ENCODE results near the gene ME3.

ME3 gene

DNA sequence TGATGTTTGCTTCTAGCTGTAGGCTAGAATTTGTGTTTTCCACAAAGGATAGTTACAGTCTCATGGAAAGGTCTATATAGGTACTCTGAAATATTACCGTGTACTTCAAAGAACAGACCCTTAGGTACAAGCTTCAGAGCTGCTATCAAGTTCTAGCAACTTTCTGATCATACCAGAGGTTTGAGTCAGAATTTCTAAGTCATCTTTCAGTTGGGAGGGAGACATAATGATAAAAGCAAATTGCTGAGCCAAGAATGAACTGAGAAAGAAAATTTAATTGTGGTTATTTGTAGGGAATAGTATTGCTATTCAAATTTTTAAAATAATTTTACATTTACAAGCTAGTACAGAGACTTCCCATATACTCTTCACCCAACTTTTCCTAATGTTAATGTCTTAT, 19.9 kb upstream of the ME3 start:
- Histone ChIP-seq H3K9ac (ENCODE audit: low read depth, low read length) (no peak overlapping the region), H3K36me3 (ENCODE audit: insufficient read depth, low read length) (no peaks in the 10 kb centered on the region), H3K9me3 (ENCODE audit: insufficient read depth, low read depth, low read length) (no peaks in the 10 kb centered on the region), H3K4me3 (ENCODE audit: low read length) (no peak overlapping the region), H3K27ac (ENCODE audit: low read depth, low read length) (no peak overlapping the region), H3K4me1 (ENCODE audit: insufficient read depth, low read length) (no peaks in the 10 kb centered on the region; the same call in 1 of the 2 replicates), H3K27me3 (ENCODE audit: insufficient read depth, low read length) (no peaks in the 10 kb centered on the region)
- WGBS = 100% methylated on average over 1 of the region's 1 CpG

DNA sequence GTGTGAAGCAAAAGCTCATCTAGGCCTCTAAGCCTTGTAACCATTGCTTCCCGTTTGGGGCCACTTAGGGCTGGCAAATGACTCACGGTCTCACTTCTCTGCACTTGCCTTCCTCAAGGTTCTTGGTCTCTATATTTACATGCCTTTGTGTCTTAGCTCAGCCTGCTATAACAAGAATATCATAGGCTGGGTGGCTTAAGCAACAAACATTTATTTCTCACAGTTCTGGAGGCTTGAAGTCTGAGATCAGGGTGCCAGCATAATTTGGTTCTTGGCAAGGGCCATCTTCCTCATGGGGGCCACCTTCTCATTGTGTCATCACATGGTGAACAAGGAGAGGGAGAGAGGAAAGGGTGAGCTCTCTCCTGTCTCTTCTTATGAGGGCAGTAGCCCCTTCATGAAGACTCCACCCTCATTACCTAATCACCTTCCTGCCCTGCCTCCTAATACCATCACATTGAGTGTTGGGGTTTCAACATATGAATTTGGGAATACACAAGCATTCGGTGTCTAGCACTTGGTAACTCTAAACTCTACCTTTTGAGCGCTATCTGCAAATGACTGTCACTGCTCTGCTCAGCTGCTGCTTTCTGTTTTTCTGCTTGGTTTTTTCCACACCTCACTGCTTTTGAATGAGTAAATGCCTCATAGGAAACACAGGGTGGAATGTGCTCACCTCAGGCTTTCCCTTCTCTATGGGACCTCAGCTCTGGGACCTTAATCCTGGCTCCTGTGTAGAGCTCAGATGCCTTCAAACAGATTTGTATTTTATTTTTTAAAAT, 16.2 kb upstream of the ME3 start:
- H3K27ac ChIP-seq (ENCODE audit: low read depth, low read length) = no peak overlapping the region
- WGBS = 73% methylated on average over 4 of the region's 4 CpGs

DNA sequence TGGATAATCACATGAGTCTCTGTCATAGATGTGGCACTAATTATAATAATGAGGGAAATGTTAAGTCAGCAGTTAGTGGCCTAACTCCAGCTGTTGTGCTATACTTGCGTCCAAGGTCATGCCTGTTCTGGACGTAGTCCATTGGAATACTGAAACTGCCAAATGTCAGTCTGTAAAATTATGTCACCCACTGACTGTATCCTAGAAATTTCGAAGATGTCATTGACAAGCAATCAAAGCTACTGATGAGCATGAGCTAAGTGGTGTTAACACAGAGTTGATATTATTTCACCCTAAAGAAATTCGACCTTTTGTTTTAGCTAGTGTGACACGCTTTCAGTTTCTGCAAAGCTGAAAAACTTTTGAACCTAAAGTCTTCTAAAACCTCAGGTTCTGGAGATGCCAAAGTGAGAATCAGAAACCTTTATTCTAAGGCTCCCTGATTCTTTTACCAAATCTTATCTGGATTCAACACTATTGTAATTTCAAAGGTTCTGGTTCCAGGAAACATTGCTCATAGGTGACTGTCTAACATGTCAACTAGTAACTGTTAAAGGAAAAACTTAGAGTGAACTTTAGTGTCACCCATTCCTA, 14.9 kb upstream of the ME3 start:
- Histone ChIP-seq H3K4me1 (ENCODE audit: insufficient read depth, low read length) (no peaks in the 10 kb centered on the region; the same call in 1 of the 2 replicates), H3K27ac (ENCODE audit: low read depth, low read length) (no peak overlapping the region), H3K9ac (ENCODE audit: low read depth, low read length) (no peak overlapping the region), H3K36me3 (ENCODE audit: insufficient read depth, low read length) (no peaks in the 10 kb centered on the region), H3K27me3 (ENCODE audit: insufficient read depth, low read length) (no peaks in the 10 kb centered on the region), H3K9me3 (ENCODE audit: insufficient read depth, low read depth, low read length) (no peaks in the 10 kb centered on the region), H3K4me3 (ENCODE audit: low read length) (no peak overlapping the region)
- WGBS = 90% methylated on average over 5 of the region's 5 CpGs

More for the DNA sequence above, 16.2 kb upstream of the ME3 start:
- Histone ChIP-seq H3K4me1 (ENCODE audit: insufficient read depth, low read length) (no peaks in the 10 kb centered on the region; the same call in 1 of the 2 replicates), H3K4me3 (ENCODE audit: low read length) (no peak overlapping the region), H3K27me3 (ENCODE audit: insufficient read depth, low read length) (no peaks in the 10 kb centered on the region), H3K36me3 (ENCODE audit: insufficient read depth, low read length) (no peaks in the 10 kb centered on the region), H3K9me3 (ENCODE audit: insufficient read depth, low read depth, low read length) (no peaks in the 10 kb centered on the region), H3K9ac (ENCODE audit: low read depth, low read length) (no peak overlapping the region)

DNA sequence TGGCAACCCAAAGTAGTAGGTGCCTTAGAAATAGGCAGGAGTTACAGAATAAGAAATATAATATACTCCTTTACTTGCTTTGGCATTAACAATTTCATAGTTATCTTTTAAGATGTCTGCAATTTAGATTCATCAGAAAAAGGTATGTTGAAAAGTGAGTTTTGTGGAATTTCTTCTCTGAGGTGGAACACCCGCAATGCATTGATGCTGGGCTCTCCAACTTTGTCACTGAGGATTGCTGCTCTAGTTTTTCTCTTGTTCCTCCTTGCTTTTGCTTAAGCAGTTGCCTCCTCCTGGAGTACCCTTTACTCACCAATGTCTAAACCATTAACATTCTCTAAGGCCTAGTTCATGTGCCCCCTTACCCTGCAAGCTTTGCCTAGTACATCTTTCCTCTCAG, 14.1 kb upstream of the ME3 start:
- Histone ChIP-seq H3K4me3 (ENCODE audit: low read length) (no peak overlapping the region), H3K27me3 (ENCODE audit: insufficient read depth, low read length) (no peaks in the 10 kb centered on the region), H3K36me3 (ENCODE audit: insufficient read depth, low read length) (no peaks in the 10 kb centered on the region), H3K9me3 (ENCODE audit: insufficient read depth, low read depth, low read length) (no peaks in the 10 kb centered on the region), H3K4me1 (ENCODE audit: insufficient read depth, low read length) (no peaks in the 10 kb centered on the region; the same call in 1 of the 2 replicates), H3K9ac (ENCODE audit: low read depth, low read length) (no peak overlapping the region), H3K27ac (ENCODE audit: low read depth, low read length) (no peak overlapping the region)
- 93% methylated on average over 1 of the region's 1 CpG for WGBS

DNA sequence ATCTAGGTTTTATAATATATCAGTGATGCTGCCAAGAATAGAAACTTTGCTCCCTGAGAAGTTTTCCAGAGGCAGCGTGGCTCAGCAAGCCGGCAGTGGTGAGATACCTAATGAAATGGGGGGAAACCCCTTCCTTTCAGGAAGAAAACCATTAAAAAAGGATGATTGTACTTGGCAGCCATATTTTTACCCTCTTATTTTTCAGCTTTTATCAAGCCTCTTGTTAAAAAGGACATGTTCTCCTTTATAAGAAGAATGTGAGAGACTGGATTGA, 9.0 kb upstream of the ME3 start:
- Histone ChIP-seq H3K9me3 (ENCODE audit: insufficient read depth, low read depth, low read length) (no peaks in the 10 kb centered on the region), H3K9ac (ENCODE audit: low read depth, low read length) (no peak overlapping the region), H3K27ac (ENCODE audit: low read depth, low read length) (no peak overlapping the region), H3K36me3 (ENCODE audit: insufficient read depth, low read length) (no peaks in the 10 kb centered on the region), H3K4me1 (ENCODE audit: insufficient read depth, low read length) (peaks cover 28% of the 10 kb centered on the region), H3K4me3 (ENCODE audit: low read length) (no peak overlapping the region), H3K27me3 (ENCODE audit: insufficient read depth, low read length) (no peaks in the 10 kb centered on the region)
- WGBS = 97% methylated on average over 2 of the region's 2 CpGs

DNA sequence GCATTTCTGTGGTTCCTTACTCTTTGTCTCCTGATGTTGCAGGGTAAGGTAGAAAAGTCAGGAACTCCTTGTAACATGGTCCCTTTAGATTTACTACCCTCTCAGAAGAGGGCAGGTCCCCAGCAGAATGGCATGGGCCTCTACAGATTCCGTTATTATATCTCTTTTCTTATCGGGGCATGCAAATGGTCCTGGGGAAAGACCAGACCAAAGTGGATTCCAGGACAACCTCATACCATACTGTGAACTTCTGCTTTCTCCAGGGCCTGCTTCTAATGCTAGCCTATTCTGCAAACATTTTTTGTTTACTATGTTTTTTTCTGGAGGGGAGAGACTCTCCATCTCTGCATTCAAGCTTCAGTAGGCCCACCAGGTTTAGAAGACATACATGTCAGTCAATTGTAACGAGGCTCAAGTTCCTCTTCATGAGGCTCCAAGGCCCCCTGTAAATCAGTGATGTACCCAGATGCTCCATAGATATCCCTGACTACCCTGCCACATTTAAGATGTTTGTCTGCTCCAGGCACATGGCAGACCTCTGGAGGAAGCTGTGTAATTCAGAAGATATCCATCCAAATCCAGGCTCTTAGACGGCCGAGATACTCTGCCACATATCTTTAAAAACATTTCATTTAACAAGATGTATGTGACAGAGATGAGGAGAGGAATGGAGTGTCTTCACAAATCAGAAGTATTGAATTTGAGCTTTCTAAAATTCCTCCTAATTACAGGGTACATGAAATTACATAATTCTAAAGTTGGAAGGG, 8.5 kb upstream of the ME3 start:
- H3K9ac ChIP-seq (ENCODE audit: low read depth, low read length) = no peak overlapping the region
- H3K27ac ChIP-seq (ENCODE audit: low read depth, low read length) = no peak overlapping the region
- H3K27me3 ChIP-seq (ENCODE audit: insufficient read depth, low read length) = no peaks in the 10 kb centered on the region
- H3K9me3 ChIP-seq (ENCODE audit: insufficient read depth, low read depth, low read length) = no peaks in the 10 kb centered on the region
- peaks cover 28% of the 10 kb centered on the region for H3K4me1 ChIP-seq (ENCODE audit: insufficient read depth, low read length)
- 84% methylated on average over 5 of the region's 5 CpGs for WGBS
- no peaks in the 10 kb centered on the region for H3K36me3 ChIP-seq (ENCODE audit: insufficient read depth, low read length)
- no peak overlapping the region for H3K4me3 ChIP-seq (ENCODE audit: low read length)

DNA sequence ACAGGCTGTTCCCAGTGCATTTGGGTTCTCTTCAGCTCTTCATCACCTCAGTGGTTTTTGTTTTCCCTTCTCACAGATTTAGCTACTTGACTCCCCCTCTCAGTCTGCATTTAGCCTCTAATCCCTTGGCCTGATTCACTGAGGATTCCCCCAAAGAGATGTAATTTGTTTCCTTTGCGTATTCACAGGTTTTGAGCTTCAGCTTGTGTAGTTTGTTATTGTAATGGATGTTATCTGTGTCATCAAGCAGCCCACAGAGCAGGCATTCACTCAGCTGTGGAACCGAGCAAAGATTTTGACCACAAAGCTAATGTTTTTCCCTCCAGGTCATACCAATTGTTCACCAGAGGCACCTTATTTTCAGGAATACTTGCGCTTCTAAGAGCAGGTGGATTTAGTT, 6.4 kb upstream of the ME3 start:
- H3K4me3 ChIP-seq (ENCODE audit: low read length) = no peak overlapping the region
- peaks cover 28% of the 10 kb centered on the region for H3K4me1 ChIP-seq (ENCODE audit: insufficient read depth, low read length)
- no peak overlapping the region for H3K9ac ChIP-seq (ENCODE audit: low read depth, low read length)
- 23% methylated on average over 3 of the region's 3 CpGs for WGBS
- H3K27ac ChIP-seq (ENCODE audit: low read depth, low read length) = peak overlapping the region; percentile 61; the same call in 1 of the 2 replicates
- no peaks in the 10 kb centered on the region for H3K36me3 ChIP-seq (ENCODE audit: insufficient read depth, low read length)
- H3K9me3 ChIP-seq (ENCODE audit: insufficient read depth, low read depth, low read length) = no peaks in the 10 kb centered on the region
- peaks cover 7% of the 10 kb centered on the region; the same call in 1 of the 2 replicates for H3K27me3 ChIP-seq (ENCODE audit: insufficient read depth, low read length)

DNA sequence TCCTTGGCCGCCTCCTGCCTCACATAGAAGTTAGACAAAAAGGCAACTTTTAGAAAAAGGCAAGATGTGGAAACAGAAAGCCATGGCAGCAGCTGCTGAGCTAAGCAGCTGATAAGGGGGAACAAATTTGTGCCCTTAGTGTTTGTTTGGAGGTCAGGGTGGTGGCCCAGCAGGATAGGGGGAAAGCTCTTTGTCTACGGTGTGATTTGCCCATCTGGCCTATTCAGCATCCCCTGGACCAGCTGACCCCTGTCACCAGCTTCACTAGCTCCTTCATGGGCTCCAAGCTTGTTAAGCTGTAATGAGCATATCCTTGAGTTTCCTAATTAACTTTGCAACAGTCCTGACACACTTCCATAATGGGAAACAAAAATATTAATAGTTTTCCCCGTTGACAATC, 5.9 kb upstream of the ME3 start:
- H3K27ac ChIP-seq (ENCODE audit: low read depth, low read length) = peak overlapping the region; percentile 61; the same call in 1 of the 2 replicates
- H3K36me3 ChIP-seq (ENCODE audit: insufficient read depth, low read length) = no peaks in the 10 kb centered on the region
- no peak overlapping the region for H3K4me3 ChIP-seq (ENCODE audit: low read length)
- peaks cover 13% of the 10 kb centered on the region for H3K27me3 ChIP-seq (ENCODE audit: insufficient read depth, low read length)
- WGBS = 77% methylated on average over 3 of the region's 3 CpGs
- no peaks in the 10 kb centered on the region for H3K9me3 ChIP-seq (ENCODE audit: insufficient read depth, low read depth, low read length)
- H3K4me1 ChIP-seq (ENCODE audit: insufficient read depth, low read length) = peaks cover 28% of the 10 kb centered on the region
- no peak overlapping the region for H3K9ac ChIP-seq (ENCODE audit: low read depth, low read length)

GRCh38 chr11:86676533-86677154, 4.2 kb upstream of the ME3 start:
- 72% methylated on average over 6 of the region's 6 CpGs for WGBS
- Histone ChIP-seq H3K9me3 (ENCODE audit: insufficient read depth, low read depth, low read length) (no peaks in the 10 kb centered on the region), H3K4me1 (ENCODE audit: insufficient read depth, low read length) (peaks cover 31% of the 10 kb centered on the region), H3K27ac (ENCODE audit: low read depth, low read length) (no peak overlapping the region), H3K4me3 (ENCODE audit: low read length) (no peak overlapping the region), H3K9ac (ENCODE audit: low read depth, low read length) (no peak overlapping the region), H3K27me3 (ENCODE audit: insufficient read depth, low read length) (peaks cover 28% of the 10 kb centered on the region), H3K36me3 (ENCODE audit: insufficient read depth, low read length) (no peaks in the 10 kb centered on the region)

- Histone ChIP-seq H3K27ac (ENCODE audit: low read depth, low read length) (no peak overlapping the region), H3K4me1 (ENCODE audit: insufficient read depth, low read length) (peaks cover 35% of the 10 kb centered on the region)
Observed at GRCh38 chr11:86676010-86676409, 3.6 kb upstream of the ME3 start.

GRCh38 chr11:86675017-86675416, 2.6 kb upstream of the ME3 start:
- Histone ChIP-seq H3K4me3 (ENCODE audit: low read length) (no peak overlapping the region), H3K36me3 (ENCODE audit: insufficient read depth, low read length) (no peaks in the 10 kb centered on the region), H3K27ac (ENCODE audit: low read depth, low read length) (no peak overlapping the region), H3K9ac (ENCODE audit: low read depth, low read length) (no peak overlapping the region), H3K4me1 (ENCODE audit: insufficient read depth, low read length) (peaks cover 35% of the 10 kb centered on the region), H3K9me3 (ENCODE audit: insufficient read depth, low read depth, low read length) (no peaks in the 10 kb centered on the region), H3K27me3 (ENCODE audit: insufficient read depth, low read length) (peaks cover 44% of the 10 kb centered on the region)
- WGBS = 100% methylated on average over 2 of the region's 2 CpGs

More at GRCh38 chr11:86676010-86676409, 3.6 kb upstream of the ME3 start:
- Histone ChIP-seq H3K9me3 (ENCODE audit: insufficient read depth, low read depth, low read length) (no peaks in the 10 kb centered on the region), H3K4me3 (ENCODE audit: low read length) (no peak overlapping the region), H3K36me3 (ENCODE audit: insufficient read depth, low read length) (no peaks in the 10 kb centered on the region), H3K27me3 (ENCODE audit: insufficient read depth, low read length) (peaks cover 35% of the 10 kb centered on the region), H3K9ac (ENCODE audit: low read depth, low read length) (no peak overlapping the region)
- WGBS = 90% methylated on average over 1 of the region's 1 CpG

All from HUES64 (cell line).